Suprapubic skin (tissue), 3 donors: ENCODE data around the gene PLXNB2.

Source experiments
- CTCF ChIP-seq, 2 donors: fragments of 200-600 bp in 1 of 2; fragments of 450-650 bp in 1 of 2; sonication (generic) in 1 of 2; IDR thresholded peaks; one replicate each; pipeline ENCODE4 v1.5.1; 2016 to 2019; ENCODE audit warnings: antibody characterized with exemption in 2 of 2, mild to moderate bottlenecking in 1 of 2, moderate library complexity in 1 of 2
- EP300 ChIP-seq: sonication (generic); formaldehyde crosslinking; IDR thresholded peaks from one replicate; pipeline ENCODE4 v1.6.1; 2017; ENCODE audit warnings: antibody characterized with exemption
- POLR2A ChIP-seq, 2 donors: fragments of 450-650 bp; IDR thresholded peaks; one replicate each; pipeline ENCODE4 v1.6.1; 2017; ENCODE audit warnings: antibody characterized with exemption in 2 of 2, mild to moderate bottlenecking in 2 of 2, moderate library complexity in 2 of 2

GRCh38 chr22:50304528-50305392 lies 2.7 kb downstream of the PLXNB2 start:
- TF ChIP-seq CTCF (IDR thresholded peaks at IDR 0.05) (no peak), POLR2A (IDR thresholded peaks at IDR 0.05) (no peak), EP300 (no peak)
